Stimulated activated CD8-positive, alpha-beta memory T cell treated with anti-CD3 and anti-CD28 coated beads, Interleukin-12 subunit alpha, Interleukin-12 subunit beta, amount 100 ng/mL, for 24 hours (primary cell): ENCODE measurements around the gene FOXF2.

Source experiments
- DNase-seq: peaks from one replicate; pipeline ENCODE4 v3.0.0-alpha.2; 2020; ENCODE audit errors: extremely low read depth

FOXF2 gene

GRCh38 chr6:1407499-1407990, 18.2 kb downstream of the FOXF2 start:
- DNase-seq = no peak

GRCh38 chr6:1409774-1410465, 20.5 kb downstream of the FOXF2 start:
- DNase-seq = no peak

GRCh38 chr6:1412901-1413300, 23.5 kb downstream of the FOXF2 start:
- DNase-seq = no peak

- no peak for DNase-seq
Measured at GRCh38 chr6:1415416-1416063, 26.2 kb downstream of the FOXF2 start.

GRCh38 chr6:1416191-1416760, 26.9 kb downstream of the FOXF2 start:
- DNase-seq = no peak

- no peak for DNase-seq
Measured at GRCh38 chr6:1416820-1417219, 27.4 kb downstream of the FOXF2 start.

GRCh38 chr6:1417718-1418117, 28.3 kb downstream of the FOXF2 start:
- no peak for DNase-seq

- DNase-seq = no peak
Measured at GRCh38 chr6:1418471-1419191, 29.3 kb downstream of the FOXF2 start.

GRCh38 chr6:1420382-1420781, 31.0 kb downstream of the FOXF2 start:
- DNase-seq = no peak

- no peak for DNase-seq
Measured at GRCh38 chr6:1422290-1422689, 32.9 kb downstream of the FOXF2 start.

GRCh38 chr6:1423578-1423977, 34.2 kb downstream of the FOXF2 start:
- DNase-seq = no peak

GRCh38 chr6:1424306-1424927, 35.0 kb downstream of the FOXF2 start:
- no peak for DNase-seq

GRCh38 chr6:1426416-1426815, 37.0 kb downstream of the FOXF2 start:
- DNase-seq = no peak

- no peak for DNase-seq
Measured at GRCh38 chr6:1435806-1436205, 46.4 kb downstream of the FOXF2 start.

- DNase-seq = no peak
Measured at GRCh38 chr6:1436334-1437306, 47.2 kb downstream of the FOXF2 start.

GRCh38 chr6:1437553-1438406, 48.4 kb downstream of the FOXF2 start:
- no peak for DNase-seq

GRCh38 chr6:1438471-1438881, 49.1 kb downstream of the FOXF2 start:
- no peak for DNase-seq

GRCh38 chr6:1439349-1439748, 50.0 kb downstream of the FOXF2 start:
- DNase-seq = no peak

GRCh38 chr6:1442929-1443328, 53.6 kb downstream of the FOXF2 start:
- no peak for DNase-seq
